KOPT-K1 (cell line): Measurements from ENCODE around the gene COX6B1.
"Not testable (repeated sequence)": the region's sequence is repeated elsewhere in the genome, so short reads cannot be mapped to it uniquely, and the experiment has no call there.

ENCODE experiments used
- H3K27ac ChIP-seq: fragments of 200-600 bp; sonication (generic); 2 replicates; pipeline ENCODE4 v1.5.1; 2016; ENCODE audit warnings: antibody characterized with exemption, mild to moderate bottlenecking, low read depth, low read length; ENCODE audit not compliant: poor library complexity, severe bottlenecking
- H3K36me3 ChIP-seq: fragments of 200-600 bp; sonication (generic); 2 replicates; pipeline ENCODE4 v1.5.1; 2017; ENCODE audit warnings: antibody characterized with exemption, mild to moderate bottlenecking, low read length, moderate library complexity; ENCODE audit not compliant: insufficient read depth
- H3K9me3 ChIP-seq: fragments of 200-600 bp; sonication (generic); 2 replicates; pipeline ENCODE4 v1.5.1; 2017; ENCODE audit warnings: antibody characterized with exemption, low read length, mild to moderate bottlenecking; ENCODE audit not compliant: insufficient read depth, poor library complexity, severe bottlenecking

COX6B1 gene

GRCh38 chr19:35669974-35670373, 21.9 kb downstream of the COX6B1 start:
- Histone ChIP-seq H3K27ac (no peak overlapping the region), H3K9me3 (no peaks in the 10 kb centered on the region), H3K36me3 (peaks cover 8% of the 10 kb centered on the region; the same call in 1 of the 2 replicates)

- H3K36me3 ChIP-seq = 0 out of 2 replicates have a peak, but pooled peaks cover under 1% of the 10 kb centered on the region
- H3K27ac ChIP-seq = no peak overlapping the region
- H3K9me3 ChIP-seq = no peaks in the 10 kb centered on the region
Observed at GRCh38 chr19:35670686-35671085, 22.6 kb downstream of the COX6B1 start.

GRCh38 chr19:35671818-35672217, 23.7 kb downstream of the COX6B1 start:
- no peaks in the 10 kb centered on the region for H3K36me3 ChIP-seq
- H3K27ac ChIP-seq = no peak overlapping the region
- H3K9me3 ChIP-seq = no peaks in the 10 kb centered on the region

- Histone ChIP-seq H3K27ac (no peak overlapping the region), H3K36me3 (no peaks in the 10 kb centered on the region), H3K9me3 (no peaks in the 10 kb centered on the region)
Observed at GRCh38 chr19:35673121-35673804, 25.1 kb downstream of the COX6B1 start.

GRCh38 chr19:35675589-35676140, 27.5 kb downstream of the COX6B1 start:
- Histone ChIP-seq H3K36me3 (no peaks in the 10 kb centered on the region), H3K27ac (no peak overlapping the region), H3K9me3 (no peaks in the 10 kb centered on the region)

GRCh38 chr19:35689836-35690235, 41.7 kb downstream of the COX6B1 start:
- Histone ChIP-seq H3K36me3 (no peaks in the 10 kb centered on the region), H3K9me3 (no peaks in the 10 kb centered on the region), H3K27ac (no peak overlapping the region)

- not testable (repeated sequence) for H3K36me3 ChIP-seq, H3K9me3 ChIP-seq, H3K27ac ChIP-seq
Observed at GRCh38 chr19:35691106-35691505, 43.0 kb downstream of the COX6B1 start.

- no peak overlapping the region for H3K27ac ChIP-seq
- no peaks in the 10 kb centered on the region for H3K9me3 ChIP-seq
Observed at GRCh38 chr19:35692010-35692409, 43.9 kb downstream of the COX6B1 start.

GRCh38 chr19:35693422-35693821, 45.3 kb downstream of the COX6B1 start:
- H3K9me3 ChIP-seq = no peaks in the 10 kb centered on the region
- H3K27ac ChIP-seq = no peak overlapping the region
- no peaks in the 10 kb centered on the region for H3K36me3 ChIP-seq

More at GRCh38 chr19:35692010-35692409, 43.9 kb downstream of the COX6B1 start:
- H3K36me3 ChIP-seq = no peaks in the 10 kb centered on the region

GRCh38 chr19:35693835-35694599, 45.9 kb downstream of the COX6B1 start:
- Histone ChIP-seq H3K9me3 (no peaks in the 10 kb centered on the region), H3K27ac (no peak overlapping the region), H3K36me3 (no peaks in the 10 kb centered on the region)

- Histone ChIP-seq H3K36me3 (no peaks in the 10 kb centered on the region), H3K9me3 (no peaks in the 10 kb centered on the region), H3K27ac (no peak overlapping the region)
Observed at GRCh38 chr19:35695895-35696422, 47.8 kb downstream of the COX6B1 start.

- Histone ChIP-seq H3K36me3 (no peaks in the 10 kb centered on the region), H3K27ac (no peak overlapping the region), H3K9me3 (no peaks in the 10 kb centered on the region)
Observed at GRCh38 chr19:35696835-35697234, 48.7 kb downstream of the COX6B1 start.

- no peaks in the 10 kb centered on the region for H3K36me3 ChIP-seq
- no peaks in the 10 kb centered on the region for H3K9me3 ChIP-seq
- H3K27ac ChIP-seq = no peak overlapping the region
Observed at GRCh38 chr19:35702223-35703012, 54.3 kb downstream of the COX6B1 start.

- Histone ChIP-seq H3K36me3 (no peaks in the 10 kb centered on the region), H3K27ac (no peak overlapping the region), H3K9me3 (no peaks in the 10 kb centered on the region)
Observed at GRCh38 chr19:35703343-35703742, 55.2 kb downstream of the COX6B1 start.

- no peaks in the 10 kb centered on the region for H3K36me3 ChIP-seq
- no peak within 1 kb of the TSS for H3K27ac ChIP-seq
- no peaks in the 10 kb centered on the region for H3K9me3 ChIP-seq
Observed at GRCh38 chr19:35704218-35704617, 56.1 kb downstream of the COX6B1 start, which contains the start of gene ZBTB32. TSS of gene ZBTB32 (plus strand) at chr19:35704558. CDS start at chr19:35714627, 10,069 bp downstream.
